ENCODE data around the gene SLC6A14. TPM values are rescaled to one million over a fixed set of nuclear protein-coding genes. Genes with fewer than 3 reads are reported as not detected.
A peak's percentile ranks its signal among the peaks of the same experiment; 100 is the strongest.

SLC6A14 gene
- total RNA-seq, 1 experiment from 2014 or later = 0.07 TPM

GRCh38 chrX:116499780-116500179 is 63.4 kb downstream of the SLC6A14 start:
- BruUV-seq (replicated peaks) = no TSS peak
- intact Hi-C loops (cut with micrococcal nuclease) = loop anchor here (10.0 kb wide), 2 partner anchors 465 to 1725 kb away; no protein-coding TSS in a partner anchor
- CTCF ChIA-PET = no interaction called here

More at GRCh38 chrX:116499780-116500179, 63.4 kb downstream of the SLC6A14 start:
- Histone ChIP-seq H3K4me2 (ENCODE audit: low read length) (no peak overlapping the region), H3K27ac (ENCODE audit: low read length) (no peak overlapping the region), H3F3A (ENCODE audit: low read length, unreplicated experiment) (no peaks in the 10 kb centered on the region), H3K9me3 (ENCODE audit: low read length) (no peaks in the 10 kb centered on the region), H3K79me2 (ENCODE audit: low read length) (no peaks in the 10 kb centered on the region), H2AFZ (ENCODE audit: low read length) (no peak overlapping the region), H3K4me3 (ENCODE audit: low read length) (no peak overlapping the region), H3K9ac (ENCODE audit: low read length) (no peak overlapping the region), H3K9me2 (replicated peaks; ENCODE audit: low read length) (no peaks in the 10 kb centered on the region), H3K4me1 (ENCODE audit: insufficient read depth, low read length) (no peaks in the 10 kb centered on the region), H3K36me3 (ENCODE audit: low read depth, low read length) (no peaks in the 10 kb centered on the region), H3K27me3 (ENCODE audit: low read length) (no peaks in the 10 kb centered on the region), H4K20me1 (ENCODE audit: low read length) (no peaks in the 10 kb centered on the region)
- peak; percentile 49 for DNase-seq
- POLR2A ChIA-PET (ENCODE audit: unreplicated experiment) = no interaction called here
- TF ChIP-seq CTCF (conservative IDR thresholded peaks at IDR 0.05; ENCODE audit: low read depth, low read length) (no peak), EZH2 (IDR thresholded peaks at IDR 0.05; ENCODE audit: low read length, unreplicated experiment) (no peak), EZH2phosphoT487 (IDR thresholded peaks at IDR 0.05; ENCODE audit: borderline replicate concordance, low read length) (no peak)
- ATAC-seq = peak; percentile 33

Other genes with a start within 250 kb of the SLC6A14 start
- gene CT83, start 26.4 kb downstream of the SLC6A14 start, total RNA-seq (2014; rRNA removed) = not detected in 2 replicates